Measurements from ENCODE around the gene ST6GAL1.
A peak's percentile ranks its signal among the peaks of the same experiment; 100 is the strongest.

The ST6GAL1 gene

DNA sequence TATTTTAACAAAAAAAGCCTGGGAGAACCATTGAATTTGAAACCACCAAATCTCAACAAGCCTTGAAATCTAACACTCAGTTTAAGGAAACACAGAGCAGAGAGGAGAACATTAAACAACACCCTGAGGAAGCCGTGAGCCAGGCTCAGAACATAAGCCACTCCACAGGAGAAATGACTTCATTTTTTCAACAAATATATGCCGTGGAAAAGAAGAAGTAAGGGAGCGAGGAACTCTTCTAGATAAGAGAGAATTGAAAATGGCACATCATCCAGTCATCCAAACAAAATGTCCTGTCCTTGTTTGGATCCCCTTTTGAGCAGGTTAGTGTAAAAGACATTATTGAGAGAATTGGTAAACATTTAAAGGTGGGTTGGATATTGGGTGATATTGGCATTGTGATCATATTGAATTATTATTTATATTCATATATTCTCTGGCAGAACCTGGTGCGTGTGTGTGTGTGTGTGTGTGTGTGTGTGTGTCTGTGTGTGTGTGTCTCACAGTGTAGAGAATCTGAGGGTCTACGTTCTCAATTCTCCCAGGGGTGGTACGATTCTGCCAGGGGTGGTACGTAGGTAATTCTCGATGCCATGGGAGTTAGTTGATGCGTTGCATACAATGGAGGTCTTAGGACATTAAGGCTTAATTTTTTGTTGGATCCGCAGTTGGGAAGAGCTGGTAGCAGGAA is 94.4 kb downstream of the ST6GAL1 start:
- no peak for DNase-seq

- peak; percentile 56 for DNase-seq
These were observed 94.9 kb downstream of the ST6GAL1 start for GRCh38 chr3:187025254-187025655.

DNA sequence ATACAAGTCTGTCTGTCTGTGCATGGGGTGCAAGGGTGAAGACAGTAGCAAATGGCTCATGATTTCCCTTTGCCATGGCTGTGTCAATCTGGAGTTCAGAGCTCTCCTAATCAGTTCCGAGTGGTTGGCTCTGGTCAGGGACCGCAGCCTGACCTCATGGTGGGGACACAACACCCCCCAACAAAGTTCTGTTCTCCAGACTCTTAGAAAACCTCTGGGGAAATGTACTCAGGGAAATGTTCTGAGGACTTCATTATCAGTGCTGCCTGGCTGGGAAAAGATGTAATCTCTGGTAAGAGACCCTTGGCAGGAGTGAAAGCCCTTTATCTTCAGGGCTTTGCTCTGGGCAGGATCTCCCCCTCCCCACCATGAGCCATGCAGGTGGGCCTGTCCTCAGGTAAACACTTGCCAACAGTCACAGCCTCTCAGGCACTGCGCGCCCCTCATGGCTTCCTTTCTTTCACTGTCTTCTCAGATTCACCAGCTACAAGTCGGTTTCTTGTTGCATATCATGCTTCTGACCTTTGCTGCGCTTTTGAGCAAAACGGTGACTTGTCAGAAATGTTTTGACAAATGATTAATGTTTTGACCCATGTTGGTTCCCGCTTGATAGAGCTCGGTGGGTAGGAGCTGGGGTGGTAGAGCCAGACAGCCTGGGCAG is 95.5 kb downstream of the ST6GAL1 start:
- DNase-seq = peak; percentile 31

DNA sequence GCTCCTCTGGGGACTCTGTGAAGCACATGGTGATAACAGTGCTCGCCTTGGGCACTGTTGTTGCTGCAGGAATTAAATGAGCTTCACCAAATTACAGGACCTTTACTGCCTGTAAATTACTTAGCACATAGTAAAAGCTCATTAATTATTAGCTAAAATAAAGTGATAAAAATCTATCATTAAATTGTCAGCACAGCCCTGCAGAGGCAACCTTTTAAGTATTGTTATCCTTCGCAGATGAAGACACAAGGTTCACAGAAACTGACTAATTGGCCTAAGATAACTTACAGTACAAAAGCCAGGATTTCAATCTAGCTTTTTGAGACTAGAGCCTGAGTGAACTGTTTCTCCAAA is 96.0 kb downstream of the ST6GAL1 start:
- DNase-seq = no peak

- DNase-seq = peak; percentile 87
These were observed 97.4 kb downstream of the ST6GAL1 start for GRCh38 chr3:187027531-187028278.

DNA sequence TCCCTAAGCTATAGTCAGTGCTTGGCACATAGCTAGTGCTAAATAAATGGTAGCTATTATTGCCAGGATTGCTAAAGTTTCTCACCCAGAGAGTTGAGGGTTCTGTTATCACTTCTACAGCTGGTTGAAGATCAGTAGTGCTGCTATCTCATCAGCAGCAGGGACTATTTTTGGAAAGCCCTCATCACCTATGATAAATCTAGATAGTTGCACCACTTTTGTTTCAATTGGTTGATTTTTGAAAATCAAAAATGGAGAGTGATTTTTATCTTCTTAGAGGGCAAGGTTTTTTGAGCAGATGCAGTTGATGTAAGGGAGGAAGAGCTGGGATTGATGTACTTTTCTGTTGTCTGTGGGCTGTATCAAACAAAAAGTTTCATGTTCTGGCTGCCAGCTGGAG is 101.6 kb downstream of the ST6GAL1 start:
- DNase-seq = no peak

- no peak for DNase-seq
These were observed 106.1 kb downstream of the ST6GAL1 start for GRCh38 chr3:187036394-187036793.

DNA sequence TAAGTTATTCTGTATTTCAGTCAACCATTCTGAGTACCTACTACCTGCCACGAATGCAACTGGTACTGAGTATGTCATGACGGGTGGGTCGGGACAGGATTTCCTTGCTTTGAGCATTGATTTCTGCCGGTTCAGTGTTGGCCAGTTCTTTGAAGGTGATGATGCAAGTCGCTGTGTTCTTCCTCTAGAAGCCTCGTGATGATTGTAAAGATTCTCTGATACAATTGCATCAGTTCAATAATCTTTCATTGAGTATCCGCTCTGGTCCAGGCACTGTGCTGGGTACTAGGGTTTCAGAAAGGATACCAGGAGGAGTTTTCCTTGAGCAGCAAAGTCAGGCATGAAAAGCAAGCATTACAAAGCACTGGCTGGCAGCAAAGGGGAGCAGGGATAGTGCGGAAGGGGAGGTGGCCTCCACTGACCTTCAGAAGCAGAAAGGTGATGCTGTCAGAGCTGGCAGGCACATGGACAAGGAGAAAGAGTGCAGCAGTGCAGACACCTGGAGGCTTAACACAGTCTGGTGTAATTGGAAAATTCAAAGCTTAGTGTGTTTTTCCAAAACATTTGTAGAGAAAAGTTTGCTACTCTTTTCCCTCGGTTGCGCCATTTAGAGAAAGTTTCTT is 108.9 kb downstream of the ST6GAL1 start:
- DNase-seq = no peak

GRCh38 chr3:187039723-187040414 is 109.5 kb downstream of the ST6GAL1 start:
- no peak for DNase-seq

- no peak for DNase-seq
These were observed 110.4 kb downstream of the ST6GAL1 start for GRCh38 chr3:187040516-187041361.

DNA sequence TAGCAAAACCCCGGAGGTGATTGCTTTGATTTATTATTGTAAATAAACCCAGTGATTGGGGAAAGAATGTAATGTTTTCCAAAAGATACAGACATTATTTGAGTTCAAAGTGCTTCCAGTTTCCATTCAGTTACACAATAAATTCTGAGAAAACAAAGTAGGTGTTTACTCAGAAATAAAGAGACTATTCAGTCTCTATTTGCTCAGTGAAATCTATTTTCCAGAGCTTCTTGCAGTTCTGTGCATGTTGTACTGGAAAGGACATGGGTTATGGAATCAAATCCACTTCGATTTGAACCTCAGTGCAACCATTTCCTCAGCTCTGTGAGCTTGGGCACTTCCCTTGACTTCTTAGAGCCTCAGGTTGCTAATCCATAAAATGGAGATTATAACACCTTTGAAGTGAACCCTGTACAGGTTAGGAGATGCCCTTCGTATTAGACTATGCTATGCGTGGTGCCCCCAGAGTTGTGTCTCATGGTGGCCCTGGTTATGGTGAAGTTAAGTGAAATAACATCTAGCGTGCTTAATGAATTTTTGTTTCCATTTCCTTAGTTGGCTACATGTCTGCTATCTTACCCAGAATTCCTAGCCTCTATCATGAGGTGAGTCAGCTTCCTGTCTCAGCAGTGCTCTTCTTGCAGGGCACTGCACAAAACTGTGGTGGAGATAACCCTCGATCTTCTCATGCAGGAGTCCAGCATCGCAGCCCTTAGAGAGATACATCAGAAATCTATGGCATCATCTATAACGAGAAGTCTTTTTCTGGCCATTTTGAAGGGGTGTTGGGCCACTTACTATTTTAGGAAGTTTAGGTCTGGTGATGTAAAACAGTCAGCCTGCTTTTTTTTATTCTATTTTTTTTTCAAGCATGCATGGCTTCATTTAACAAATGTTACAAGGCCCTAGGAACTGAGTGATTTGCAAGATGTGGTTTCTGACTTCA is 111.3 kb downstream of the ST6GAL1 start:
- peak; percentile 73 for DNase-seq

DNA sequence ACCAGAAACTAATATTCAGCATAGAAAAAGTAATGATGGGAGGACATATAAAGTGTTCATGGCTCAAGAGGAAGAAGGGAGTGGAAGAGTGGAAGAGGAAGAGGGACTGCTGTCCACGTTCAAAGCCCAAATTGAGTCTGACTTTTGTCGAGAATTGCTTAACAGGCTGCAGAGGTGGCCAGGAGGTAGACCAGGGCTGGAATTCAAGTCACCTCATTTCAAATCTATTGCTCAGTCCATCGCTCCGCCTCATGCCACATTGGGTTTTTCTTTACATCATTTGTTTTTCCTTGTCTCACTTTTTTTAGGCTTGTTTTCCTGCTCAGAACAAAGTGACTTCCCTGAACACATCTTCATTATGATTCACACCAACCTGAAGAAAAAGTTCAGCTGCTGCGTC is 112.0 kb downstream of the ST6GAL1 start:
- DNase-seq = no peak

- no peak for DNase-seq
These were observed 112.6 kb downstream of the ST6GAL1 start for GRCh38 chr3:187042874-187043458.

DNA sequence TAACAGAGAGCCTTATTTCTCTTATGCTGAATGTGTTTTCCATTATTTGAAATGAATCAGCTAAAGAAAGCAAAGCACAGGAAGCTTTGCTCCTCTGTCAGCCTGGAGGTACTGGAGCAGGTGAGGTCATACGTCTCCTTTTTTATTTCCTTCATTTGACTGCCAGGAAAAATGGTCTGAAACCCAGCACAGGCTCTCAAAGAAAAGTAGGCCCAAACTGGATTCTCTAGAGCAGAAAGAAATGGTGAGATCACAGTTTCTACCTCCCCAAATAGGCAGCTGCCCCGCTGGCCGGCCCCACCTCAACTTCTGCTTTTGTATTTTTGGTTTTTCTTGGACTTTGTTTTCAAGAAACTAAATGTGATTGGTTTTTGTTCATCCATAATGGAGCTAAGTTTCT is 113.9 kb downstream of the ST6GAL1 start:
- DNase-seq = no peak

GRCh38 chr3:187044867-187045552 is 114.7 kb downstream of the ST6GAL1 start:
- no peak for DNase-seq

GRCh38 chr3:187046033-187046432 is 115.7 kb downstream of the ST6GAL1 start:
- no peak for DNase-seq

DNA sequence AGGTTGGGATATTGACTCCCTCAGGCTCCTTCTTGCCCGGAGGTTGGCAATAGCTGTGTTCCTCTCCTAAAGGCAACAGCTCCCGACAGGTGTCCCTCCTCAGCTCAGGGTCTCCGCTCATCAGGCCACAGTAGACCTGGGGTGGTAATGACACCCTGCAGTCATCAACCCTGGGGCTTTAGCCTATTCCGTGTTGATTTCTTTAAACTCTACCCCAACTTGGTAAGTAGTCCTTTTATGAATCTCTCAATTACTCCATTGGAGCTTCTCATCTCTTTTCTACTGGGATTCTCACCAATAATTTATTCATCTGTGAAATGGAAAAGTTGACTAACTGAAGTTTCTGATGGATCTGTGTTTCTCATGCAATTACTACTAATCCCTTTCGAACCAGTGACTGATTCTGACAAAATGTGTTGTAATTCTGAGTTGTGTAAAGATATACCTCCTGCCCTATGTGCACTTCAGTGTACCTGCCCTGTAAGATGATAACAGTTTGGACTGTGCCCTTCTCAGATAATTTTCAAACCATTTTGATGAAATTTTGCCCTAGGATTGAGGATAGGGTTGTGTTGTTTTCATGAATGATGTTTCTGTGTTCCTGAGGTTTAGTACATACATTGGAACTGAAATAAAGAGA is 119.3 kb downstream of the ST6GAL1 start:
- no peak for DNase-seq

DNA sequence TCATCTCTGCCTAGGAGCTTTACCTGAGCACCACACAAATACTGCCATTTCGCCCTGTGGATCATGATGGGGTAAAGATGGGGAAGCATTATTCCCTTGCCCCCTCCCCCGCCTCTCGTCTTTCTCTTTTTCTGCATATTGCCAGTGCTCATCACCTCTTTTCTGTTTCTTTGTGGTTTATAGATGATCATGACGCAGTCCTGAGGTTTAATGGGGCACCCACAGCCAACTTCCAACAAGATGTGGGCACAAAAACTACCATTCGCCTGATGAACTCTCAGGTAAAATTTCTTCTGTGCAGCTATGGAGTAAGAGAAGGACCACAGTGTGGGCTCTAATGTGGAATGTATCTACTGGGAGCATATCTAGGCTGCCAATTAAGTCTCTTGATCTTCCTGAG is 120.7 kb downstream of the ST6GAL1 start:
- DNase-seq = no peak

- DNase-seq = no peak
These were observed 121.5 kb downstream of the ST6GAL1 start for GRCh38 chr3:187051724-187052366.
